Stimulated activated memory B cell treated with anti-CD40 and anti-IgM and Interleukin-4, amounts not matched to agents 10 μg/mL and 1 μg/mL and 100 μg/mL, for 72 hours (primary cell): ENCODE measurements around the gene RPGRIP1L.
"Not testable (repeated sequence)": the region's sequence is repeated elsewhere in the genome, so short reads cannot be mapped to it uniquely, and the experiment has no call there.

Experiments used
- ATAC-seq: fragments of 150-1000 bp; cut with Tn5 transposase; 2 replicates; pipeline ENCODE4 v1.10.0; 2021
- H3K27ac Mint-ChIP-seq: one replicate; pipeline ENCODE4 v1.8.0; 2022; ENCODE audit warnings: mild to moderate bottlenecking, mixed read lengths
- H3K27me3 Mint-ChIP-seq: one replicate; pipeline ENCODE4 v1.8.0; 2022; ENCODE audit warnings: mixed read lengths
- H3K36me3 Mint-ChIP-seq: one replicate; pipeline ENCODE4 v1.8.0; 2022; ENCODE audit warnings: mixed read lengths
- H3K4me1 Mint-ChIP-seq: one replicate; pipeline ENCODE4 v1.8.0; 2022; ENCODE audit warnings: mixed read lengths
- H3K4me3 Mint-ChIP-seq: one replicate; pipeline ENCODE4 v1.8.0; 2022; ENCODE audit warnings: mild to moderate bottlenecking, moderate library complexity, mixed read lengths
- H3K9me3 Mint-ChIP-seq: one replicate; pipeline ENCODE4 v1.8.0; 2022; ENCODE audit warnings: mixed read lengths

Gene RPGRIP1L

DNA sequence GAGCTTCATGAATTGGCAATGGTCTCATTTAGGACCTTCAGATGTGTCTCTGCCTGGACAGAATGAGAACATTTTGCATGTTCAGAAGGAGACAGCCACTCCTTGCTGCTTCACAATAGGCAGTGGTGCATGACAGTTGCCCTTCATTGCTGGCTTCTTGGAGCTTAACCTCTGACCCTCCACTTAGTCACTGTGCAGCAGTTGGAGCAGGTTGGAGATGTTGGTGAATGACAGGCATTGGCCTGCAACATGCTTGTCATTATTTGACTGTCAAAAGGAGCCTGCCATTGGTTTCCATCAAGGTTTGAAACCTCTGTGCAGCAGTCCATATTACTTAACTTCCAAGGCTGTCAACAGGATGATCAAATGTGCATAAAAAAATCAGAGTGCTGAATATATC, 23.0 kb upstream of the RPGRIP1L start:
- H3K4me3 Mint-ChIP-seq = no peak overlapping the region
- H3K9me3 Mint-ChIP-seq = peaks cover 5% of the 10 kb centered on the region
- no peaks in the 10 kb centered on the region for H3K27me3 Mint-ChIP-seq
- no peak overlapping the region for H3K27ac Mint-ChIP-seq
- no peak for ATAC-seq
- H3K36me3 Mint-ChIP-seq = peaks cover 29% of the 10 kb centered on the region
- H3K4me1 Mint-ChIP-seq = peaks cover 43% of the 10 kb centered on the region

DNA sequence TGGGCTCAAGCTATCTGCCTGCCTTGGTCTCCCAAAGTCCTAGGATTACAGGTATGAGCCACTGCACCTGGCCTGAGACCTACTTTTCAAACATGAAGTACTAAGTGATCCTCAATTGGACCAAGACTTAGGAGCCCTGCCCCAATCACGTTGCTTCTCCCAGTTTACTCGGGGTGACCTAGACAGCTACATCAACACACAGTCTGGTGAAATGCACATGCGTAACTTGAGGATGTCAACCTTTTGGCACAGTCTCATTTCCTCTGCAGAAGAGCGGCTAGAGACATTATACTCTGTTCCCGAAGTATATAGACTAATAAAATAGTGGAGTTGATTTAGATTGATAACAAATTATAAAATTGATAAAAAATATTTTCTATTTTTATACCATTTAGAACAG, 17.4 kb upstream of the RPGRIP1L start:
- ATAC-seq = no peak
- H3K4me1 Mint-ChIP-seq = peaks cover 25% of the 10 kb centered on the region
- peaks cover 11% of the 10 kb centered on the region for H3K36me3 Mint-ChIP-seq
- no peak overlapping the region for H3K4me3 Mint-ChIP-seq
- H3K27me3 Mint-ChIP-seq = no peaks in the 10 kb centered on the region
- no peak overlapping the region for H3K27ac Mint-ChIP-seq
- no peaks in the 10 kb centered on the region for H3K9me3 Mint-ChIP-seq

- Mint-ChIP-seq H3K4me3 (no peak overlapping the region), H3K4me1 (peaks cover 24% of the 10 kb centered on the region), H3K9me3 (no peaks in the 10 kb centered on the region), H3K27me3 (no peaks in the 10 kb centered on the region), H3K27ac (no peak overlapping the region), H3K36me3 (peaks cover 15% of the 10 kb centered on the region)
- ATAC-seq = no peak
These were observed 13.9 kb upstream of the RPGRIP1L start for GRCh38 chr16:53717577-53717976.

GRCh38 chr16:53715023-53715384, 11.3 kb upstream of the RPGRIP1L start:
- H3K27me3 Mint-ChIP-seq = no peaks in the 10 kb centered on the region
- ATAC-seq = no peak
- no peak overlapping the region for H3K4me3 Mint-ChIP-seq

DNA sequence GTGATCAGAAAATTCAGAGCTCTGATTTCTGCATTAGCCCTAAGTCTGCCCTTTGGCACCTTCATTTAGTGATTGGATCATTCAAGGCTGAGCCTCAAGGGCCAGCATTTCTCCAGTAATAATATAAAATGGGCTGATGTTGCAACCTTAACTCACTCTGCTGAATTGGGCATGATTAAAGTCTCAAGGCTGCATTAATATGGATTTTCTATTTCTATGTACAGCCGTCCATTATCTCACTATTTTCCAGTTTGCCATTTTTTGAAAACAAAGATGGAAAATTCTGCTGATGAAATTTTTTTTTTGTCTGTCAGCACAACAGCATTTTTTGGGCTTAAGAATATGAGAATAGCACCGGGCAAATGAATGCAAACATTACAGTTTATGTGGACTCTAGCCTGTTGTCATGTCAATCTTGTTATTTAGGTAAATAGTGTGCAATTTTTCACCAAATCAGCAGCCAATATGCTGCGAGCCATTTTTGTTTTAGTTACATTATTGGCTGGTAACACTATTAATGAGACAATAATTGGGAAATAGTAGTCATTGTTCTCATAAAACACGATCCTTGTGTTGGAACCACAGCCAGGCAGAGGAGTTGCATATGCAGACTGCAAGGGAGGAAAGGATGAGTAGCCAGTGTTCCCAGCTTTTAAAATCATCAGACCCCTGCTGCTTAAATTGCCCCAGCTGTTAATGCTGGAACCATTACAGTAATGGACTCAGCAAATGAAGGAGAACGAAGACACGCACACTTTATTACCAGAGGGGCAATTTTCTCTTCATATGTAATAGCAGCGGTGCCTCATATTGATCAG, 10.8 kb upstream of the RPGRIP1L start:
- Mint-ChIP-seq H3K36me3 (peaks cover 8% of the 10 kb centered on the region), H3K27me3 (no peaks in the 10 kb centered on the region), H3K4me1 (peaks cover 18% of the 10 kb centered on the region), H3K9me3 (no peaks in the 10 kb centered on the region), H3K27ac (no peak overlapping the region), H3K4me3 (no peak overlapping the region)
- ATAC-seq = no peak

More at GRCh38 chr16:53715023-53715384, 11.3 kb upstream of the RPGRIP1L start:
- H3K9me3 Mint-ChIP-seq = no peaks in the 10 kb centered on the region
- peaks cover 22% of the 10 kb centered on the region for H3K4me1 Mint-ChIP-seq
- no peak overlapping the region for H3K27ac Mint-ChIP-seq
- peaks cover 8% of the 10 kb centered on the region for H3K36me3 Mint-ChIP-seq

DNA sequence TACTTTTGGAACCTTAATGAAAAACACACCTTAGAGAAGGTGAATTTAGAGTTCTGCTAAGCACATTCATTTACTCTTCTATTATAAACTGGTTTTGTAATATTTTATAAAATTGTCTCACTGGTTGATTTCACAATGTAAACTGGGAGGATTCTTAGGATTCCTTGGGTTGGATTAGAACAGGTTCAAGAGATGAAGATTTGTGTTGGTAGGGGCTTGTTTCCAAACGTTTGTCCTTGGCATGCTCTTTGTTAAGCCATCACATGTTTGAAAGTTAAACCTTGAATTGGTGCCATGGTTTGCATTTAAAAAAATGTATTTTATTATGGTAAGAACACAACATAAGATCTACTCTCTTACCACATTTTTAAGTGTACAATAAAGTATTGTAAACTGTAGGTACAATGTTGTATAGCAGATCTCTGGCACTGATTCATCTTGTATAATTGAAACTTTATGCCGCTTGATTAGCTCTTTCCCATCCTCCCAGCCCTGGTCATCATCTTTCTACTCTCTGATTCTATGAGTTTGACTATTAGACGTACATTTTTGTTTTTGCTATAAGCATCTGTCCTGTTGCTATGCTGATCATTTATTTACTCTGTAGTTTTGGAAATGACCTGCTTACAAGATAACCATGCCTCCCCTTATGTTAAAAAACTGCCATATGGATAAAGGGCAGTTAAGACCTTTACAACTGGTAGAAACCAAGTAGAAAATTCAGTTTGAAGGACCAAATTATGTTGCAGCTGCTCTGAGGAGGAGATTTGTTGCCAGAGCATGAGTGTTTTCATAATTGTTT, 9.9 kb upstream of the RPGRIP1L start:
- no peak for ATAC-seq
- Mint-ChIP-seq H3K9me3 (no peaks in the 10 kb centered on the region), H3K4me3 (no peak overlapping the region), H3K4me1 (peaks cover 12% of the 10 kb centered on the region), H3K36me3 (peaks cover 8% of the 10 kb centered on the region), H3K27ac (no peak overlapping the region), H3K27me3 (no peaks in the 10 kb centered on the region)

- Mint-ChIP-seq H3K36me3 (peaks cover 23% of the 10 kb centered on the region), H3K27me3 (no peaks in the 10 kb centered on the region), H3K4me3 (no peak overlapping the region), H3K4me1 (peaks cover 22% of the 10 kb centered on the region), H3K9me3 (no peaks in the 10 kb centered on the region), H3K27ac (no peak overlapping the region)
- no peak for ATAC-seq
These were observed 8.4 kb upstream of the RPGRIP1L start for GRCh38 chr16:53712065-53712464.

GRCh38 chr16:53711390-53711789, 7.7 kb upstream of the RPGRIP1L start:
- no peak overlapping the region for H3K27ac Mint-ChIP-seq
- H3K9me3 Mint-ChIP-seq = no peaks in the 10 kb centered on the region
- no peak for ATAC-seq
- no peaks in the 10 kb centered on the region for H3K27me3 Mint-ChIP-seq
- peaks cover 26% of the 10 kb centered on the region for H3K36me3 Mint-ChIP-seq
- H3K4me1 Mint-ChIP-seq = peaks cover 29% of the 10 kb centered on the region
- H3K4me3 Mint-ChIP-seq = no peak overlapping the region

DNA sequence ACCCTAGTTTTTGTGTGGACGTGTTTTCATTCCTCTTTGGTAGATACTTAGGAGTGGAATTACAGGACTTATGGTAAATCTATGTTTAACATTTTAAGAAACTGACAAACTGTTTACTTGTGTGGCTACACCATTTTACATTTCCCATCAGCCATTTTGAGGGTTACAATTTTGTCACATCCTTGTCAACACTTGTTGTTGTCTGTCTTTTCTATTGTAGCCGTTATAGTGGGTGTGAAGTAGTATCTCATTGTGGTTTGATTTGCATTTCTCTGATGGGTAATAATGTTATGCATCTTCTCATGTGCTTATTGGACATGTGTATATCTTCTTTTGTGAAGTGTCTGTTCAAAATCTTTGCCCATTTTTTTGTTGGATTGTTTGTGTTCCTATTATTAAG, 4.8 kb upstream of the RPGRIP1L start:
- Mint-ChIP-seq H3K4me3 (no peak overlapping the region), H3K4me1 (peaks cover 34% of the 10 kb centered on the region), H3K27me3 (no peaks in the 10 kb centered on the region), H3K9me3 (no peaks in the 10 kb centered on the region), H3K27ac (no peak overlapping the region), H3K36me3 (peaks cover 26% of the 10 kb centered on the region)
- no peak for ATAC-seq

GRCh38 chr16:53707671-53708070, 4.0 kb upstream of the RPGRIP1L start:
- Mint-ChIP-seq H3K36me3 (peaks cover 23% of the 10 kb centered on the region), H3K9me3 (no peaks in the 10 kb centered on the region), H3K27me3 (no peaks in the 10 kb centered on the region), H3K4me1 (peaks cover 34% of the 10 kb centered on the region), H3K4me3 (no peak overlapping the region), H3K27ac (no peak overlapping the region)
- no peak for ATAC-seq

- H3K27me3 Mint-ChIP-seq = no peaks in the 10 kb centered on the region
- H3K36me3 Mint-ChIP-seq = peaks cover 18% of the 10 kb centered on the region
- peak overlapping the region; percentile 84 for H3K4me3 Mint-ChIP-seq
- no peaks in the 10 kb centered on the region for H3K9me3 Mint-ChIP-seq
- H3K4me1 Mint-ChIP-seq = peaks cover 34% of the 10 kb centered on the region
- ATAC-seq = no peak
- peak overlapping the region; percentile 78 for H3K27ac Mint-ChIP-seq
These were observed 770 bp upstream of the RPGRIP1L start for GRCh38 chr16:53704445-53704813.

GRCh38 chr16:53698271-53698670, 5.4 kb downstream of the RPGRIP1L start:
- not testable (repeated sequence) for ATAC-seq, H3K4me3 Mint-ChIP-seq, H3K27me3 Mint-ChIP-seq, H3K9me3 Mint-ChIP-seq, H3K27ac Mint-ChIP-seq, H3K4me1 Mint-ChIP-seq
- H3K36me3 Mint-ChIP-seq = peaks cover 12% of the 10 kb centered on the region

GRCh38 chr16:53695070-53695469, 8.6 kb downstream of the RPGRIP1L start:
- Mint-ChIP-seq H3K4me1 (no peaks in the 10 kb centered on the region), H3K27ac (no peak overlapping the region), H3K36me3 (peaks cover 18% of the 10 kb centered on the region), H3K9me3 (no peaks in the 10 kb centered on the region), H3K4me3 (no peak overlapping the region), H3K27me3 (no peaks in the 10 kb centered on the region)
- ATAC-seq = no peak

GRCh38 chr16:53693320-53693719, 10.3 kb downstream of the RPGRIP1L start:
- peaks cover 18% of the 10 kb centered on the region for H3K36me3 Mint-ChIP-seq
- no peaks in the 10 kb centered on the region for H3K9me3 Mint-ChIP-seq
- no peak overlapping the region for H3K27ac Mint-ChIP-seq
- no peak overlapping the region for H3K4me3 Mint-ChIP-seq
- H3K4me1 Mint-ChIP-seq = no peaks in the 10 kb centered on the region
- no peak for ATAC-seq
- no peaks in the 10 kb centered on the region for H3K27me3 Mint-ChIP-seq

- ATAC-seq = no peak
- Mint-ChIP-seq H3K4me1 (no peaks in the 10 kb centered on the region), H3K27me3 (no peaks in the 10 kb centered on the region), H3K9me3 (no peaks in the 10 kb centered on the region), H3K36me3 (peaks cover 15% of the 10 kb centered on the region), H3K27ac (no peak overlapping the region), H3K4me3 (no peak overlapping the region)
These were observed 11.5 kb downstream of the RPGRIP1L start for GRCh38 chr16:53692146-53692545.

- H3K27ac Mint-ChIP-seq = no peak overlapping the region
- no peak for ATAC-seq
- H3K4me3 Mint-ChIP-seq = no peak overlapping the region
- no peaks in the 10 kb centered on the region for H3K4me1 Mint-ChIP-seq
- no peaks in the 10 kb centered on the region for H3K9me3 Mint-ChIP-seq
- no peaks in the 10 kb centered on the region for H3K27me3 Mint-ChIP-seq
- peaks cover 12% of the 10 kb centered on the region for H3K36me3 Mint-ChIP-seq
These were observed 12.9 kb downstream of the RPGRIP1L start for GRCh38 chr16:53690771-53691170.
